Panc1 (cell line): ENCODE data around the gene FBXO3.

Experiments
- CTCF ChIP-seq: fragments of 450-650 bp; IDR thresholded peaks from 2 replicates; pipeline ENCODE4 v1.5.1; 2017; ENCODE audit warnings: mild to moderate bottlenecking
- POLR2AphosphoS5 ChIP-seq: IDR thresholded peaks from 2 replicates; pipeline ENCODE4 v1.6.1; 2012; ENCODE audit warnings: mild to moderate bottlenecking, low read depth, low read length, moderate library complexity
- REST ChIP-seq, 2 experiments: IDR thresholded peaks; 2 replicates each; pipeline ENCODE4 v1.6.1; 2011 to 2012; ENCODE audit warnings: low read depth in 2 of 2, control low read depth in 1 of 2, low read length in 1 of 2, mild to moderate bottlenecking in 1 of 2, moderate library complexity in 1 of 2; ENCODE audit not compliant: insufficient read depth in 1 of 2
- TCF7L2 ChIP-seq: IDR thresholded peaks from 2 replicates; pipeline ENCODE4 v1.6.1; 2011; ENCODE audit warnings: mild to moderate bottlenecking, low read depth, low read length, inconsistent platforms

- TF ChIP-seq CTCF (no peak), POLR2AphosphoS5 (no peak), TCF7L2 (no peak), REST (IDR thresholded peaks at IDR 0.05; ENCODE audit: insufficient read depth in 1 of 2, low read depth in 2 of 2, low read length in 1 of 2) (no peak)
Observed at GRCh38 chr11:33787076-33787475, 12.8 kb upstream of the FBXO3 start.
